Activated T-helper 1 cell treated with anti-CD3 and anti-CD28 coated beads, Interleukin-2, amount 50 U/mL, for 16 hours (primary cell): ENCODE data around the gene RNF157.

Experiments
- DNase-seq, 2 donors: peaks; one replicate each; pipeline ENCODE4 v3.0.0-alpha.2; 2020; ENCODE audit warnings: low read depth in 1 of 2, low spot score in 1 of 2

The RNF157 gene

GRCh38 chr17:76097716-76098295 lies 142.5 kb downstream of the RNF157 start:
- DNase-seq: no peak

DNA sequence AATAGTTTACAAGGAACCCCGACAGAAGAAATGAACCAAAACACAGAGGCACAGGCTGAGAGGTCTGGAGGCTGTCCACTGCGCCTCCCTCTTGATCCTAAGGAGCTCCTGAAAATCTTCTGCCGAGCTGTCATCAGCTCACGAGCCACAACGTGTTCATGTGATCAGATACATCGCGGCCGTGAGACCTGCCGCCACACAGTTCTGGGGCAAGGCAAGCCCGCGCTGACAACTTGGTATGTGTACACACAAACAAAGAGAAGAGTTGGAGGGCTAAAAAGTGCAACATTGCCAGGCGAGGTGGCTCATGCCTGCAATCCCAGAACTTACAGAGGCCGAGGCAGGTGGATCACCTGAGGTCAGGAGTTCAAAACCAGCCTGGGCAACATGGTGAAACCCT lies 144.3 kb downstream of the RNF157 start:
- DNase-seq: no peak

DNA sequence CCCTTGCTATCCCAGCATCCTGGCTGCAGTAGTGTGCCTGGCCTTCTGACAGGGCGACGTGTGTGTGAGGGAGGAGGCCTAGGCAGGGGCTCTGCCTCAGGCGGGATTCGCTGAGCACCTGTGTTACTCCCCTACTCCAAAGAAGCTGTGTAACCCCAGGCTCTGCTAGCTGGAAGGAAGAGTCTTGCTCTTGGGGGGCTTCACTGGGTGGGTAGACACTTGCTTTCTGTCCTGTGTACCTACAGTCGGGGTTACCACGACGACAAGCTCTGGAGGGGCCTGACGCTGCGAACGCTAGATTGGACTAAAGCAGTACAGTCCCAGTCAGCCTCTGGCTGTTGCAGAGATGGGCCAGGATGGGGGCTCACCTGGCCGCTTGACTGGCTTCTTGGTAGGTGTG lies 146.2 kb downstream of the RNF157 start:
- DNase-seq: no peak

GRCh38 chr17:76092526-76093413 lies 147.5 kb downstream of the RNF157 start:
- no peak for DNase-seq
